Measurements from ENCODE around the gene REXO4.
"Not testable (repeated sequence)": the region's sequence is repeated elsewhere in the genome, so short reads cannot be mapped to it uniquely, and the experiment has no call there.

Gene REXO4

GRCh38 chr9:133452562-133452961 is 34.8 kb upstream of the REXO4 start:
- intact Hi-C loops (cut with DNase I): no loop called here
- no peak for DNase-seq

GRCh38 chr9:133451865-133452264 is 34.1 kb upstream of the REXO4 start:
- intact Hi-C loops (cut with DNase I); DNase-seq: not testable (repeated sequence)

DNA sequence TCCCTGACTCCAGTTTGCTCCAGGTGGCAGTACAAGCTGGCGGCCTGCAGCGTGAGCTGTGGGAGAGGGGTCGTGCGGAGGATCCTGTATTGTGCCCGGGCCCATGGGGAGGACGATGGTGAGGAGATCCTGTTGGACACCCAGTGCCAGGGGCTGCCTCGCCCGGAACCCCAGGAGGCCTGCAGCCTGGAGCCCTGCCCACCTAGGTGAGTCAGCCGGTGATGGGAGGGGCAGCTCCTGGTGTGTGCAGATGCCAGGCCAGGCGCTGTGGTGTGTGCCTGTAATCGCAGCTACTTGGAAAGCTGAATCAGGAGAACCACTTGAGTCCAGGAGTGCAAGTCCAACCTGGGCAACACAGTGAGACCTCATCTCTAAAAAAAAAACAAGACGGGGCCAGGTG is 31.9 kb upstream of the REXO4 start:
- DNase-seq: peak in 1 of 10 donors; percentile 78
- intact Hi-C loops (cut with DNase I): no loop called here

GRCh38 chr9:133448487-133448972 is 30.7 kb upstream of the REXO4 start:
- intact Hi-C loops (cut with DNase I): no loop called here
- DNase-seq: peak in 1 of 10 donors; percentile 83

DNA sequence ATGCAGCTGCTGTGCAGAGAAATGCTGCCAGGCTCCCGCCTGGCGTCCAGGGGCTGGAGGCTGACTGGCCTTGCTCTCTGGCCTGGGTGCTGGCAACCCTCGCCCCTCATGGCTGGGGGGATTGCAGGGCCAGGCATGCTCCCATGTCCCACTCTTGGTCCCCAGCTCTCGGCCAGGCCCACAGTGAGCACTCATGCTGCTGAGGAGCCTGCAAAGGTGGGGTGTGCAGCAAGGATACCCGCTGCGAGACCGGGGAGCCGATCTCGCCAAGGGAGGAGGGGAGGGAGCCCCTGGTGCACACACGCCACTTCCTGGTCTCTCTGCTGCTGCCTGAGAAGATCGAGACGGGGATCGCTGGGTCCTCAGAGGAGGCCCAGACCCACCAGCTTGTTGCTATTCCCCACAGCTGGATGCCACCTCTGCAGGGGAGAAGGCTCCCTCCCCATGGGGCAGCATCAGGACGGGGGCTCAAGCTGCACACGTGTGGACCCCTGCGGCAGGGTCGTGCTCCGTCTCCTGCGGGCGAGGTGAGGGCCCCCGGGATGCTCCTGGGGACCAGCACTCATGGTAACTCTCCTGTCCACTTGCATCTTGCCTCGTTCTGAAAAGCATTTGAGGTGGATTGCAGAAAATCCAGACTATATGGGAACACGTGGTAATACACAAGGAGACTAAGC is 27.6 kb upstream of the REXO4 start:
- DNase-seq: peak in 1 of 10 donors; percentile 71
- intact Hi-C loops (cut with DNase I): no loop called here

DNA sequence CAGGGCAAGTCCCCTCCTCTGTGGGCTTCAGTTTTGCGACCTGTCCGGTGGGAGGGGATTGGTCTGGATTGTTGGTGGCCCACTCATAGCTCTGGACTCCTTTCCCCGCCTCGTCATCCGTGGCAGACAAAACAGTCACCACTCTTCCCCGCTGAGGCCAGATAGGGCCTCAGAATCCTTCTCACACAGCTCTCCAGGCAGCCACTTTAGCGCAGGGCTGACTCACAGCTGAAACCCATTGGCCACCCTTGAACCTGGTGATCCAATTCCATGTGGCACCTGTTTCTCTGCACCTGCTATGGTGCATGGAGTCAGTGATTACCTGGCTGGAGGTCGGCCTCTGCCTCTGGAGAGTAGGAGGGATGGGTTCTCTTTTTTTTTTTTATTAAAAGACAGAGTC is 26.2 kb upstream of the REXO4 start:
- intact Hi-C loops (cut with DNase I): no loop called here
- no peak for DNase-seq

DNA sequence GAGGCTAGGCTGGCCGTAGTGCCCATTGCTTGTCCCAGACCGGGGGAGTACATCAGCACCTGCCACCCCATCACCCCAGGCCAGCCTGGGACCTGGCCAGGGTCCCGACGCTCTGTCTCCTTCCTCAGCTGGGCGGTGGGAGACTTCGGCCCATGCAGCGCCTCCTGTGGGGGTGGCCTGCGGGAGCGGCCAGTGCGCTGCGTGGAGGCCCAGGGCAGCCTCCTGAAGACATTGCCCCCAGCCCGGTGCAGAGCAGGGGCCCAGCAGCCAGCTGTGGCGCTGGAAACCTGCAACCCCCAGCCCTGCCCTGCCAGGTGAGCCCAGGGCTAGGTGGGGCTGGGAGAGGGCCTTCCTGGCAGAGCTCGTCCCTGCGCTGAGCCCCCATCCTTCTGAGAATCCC is 25.4 kb upstream of the REXO4 start:
- intact Hi-C loops (cut with DNase I): no loop called here
- no peak for DNase-seq

DNA sequence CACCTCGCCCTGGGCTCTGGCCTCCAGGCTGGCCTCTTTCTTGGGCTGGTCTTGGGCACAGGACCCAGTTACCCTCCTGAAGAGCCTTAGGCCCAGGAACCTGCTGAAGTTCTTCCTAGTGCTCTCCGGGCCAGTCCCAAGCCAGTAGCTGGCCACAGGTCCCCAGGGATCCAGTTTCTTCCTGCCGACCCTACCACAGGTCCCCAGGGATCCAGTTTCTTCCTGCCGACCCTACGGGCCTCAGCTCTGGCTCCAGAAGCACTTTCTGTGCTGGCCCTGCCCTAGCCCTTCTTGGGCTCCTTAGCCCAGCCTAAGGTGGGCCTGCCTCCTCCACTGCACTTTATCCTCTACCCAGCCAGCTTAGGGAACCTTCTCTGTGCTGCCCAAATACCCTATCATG is 23.8 kb upstream of the REXO4 start:
- DNase-seq: no peak
- intact Hi-C loops (cut with DNase I): no loop called here

DNA sequence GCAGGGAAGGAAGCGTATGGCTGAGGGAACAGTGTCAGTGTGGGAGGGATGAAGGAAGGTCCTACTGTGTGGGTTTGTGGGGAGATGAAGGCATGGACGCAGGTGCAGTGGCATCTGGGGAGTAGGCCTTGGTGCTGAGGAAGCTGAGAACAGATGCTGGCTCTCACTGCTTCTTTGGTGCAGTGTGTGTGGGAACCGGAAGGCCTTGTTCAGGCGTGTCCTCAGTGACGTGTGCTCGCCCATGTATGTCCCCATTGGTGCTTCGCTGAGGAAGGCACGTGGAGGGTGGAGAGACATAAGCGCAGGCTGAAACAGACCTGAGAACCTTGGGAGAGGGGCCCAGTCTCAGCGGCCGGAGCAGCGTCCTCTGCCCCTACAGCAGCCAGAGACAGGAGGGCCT is 23.1 kb upstream of the REXO4 start:
- intact Hi-C loops (cut with DNase I): no loop called here
- peak in 1 of 10 donors; percentile 51 for DNase-seq

DNA sequence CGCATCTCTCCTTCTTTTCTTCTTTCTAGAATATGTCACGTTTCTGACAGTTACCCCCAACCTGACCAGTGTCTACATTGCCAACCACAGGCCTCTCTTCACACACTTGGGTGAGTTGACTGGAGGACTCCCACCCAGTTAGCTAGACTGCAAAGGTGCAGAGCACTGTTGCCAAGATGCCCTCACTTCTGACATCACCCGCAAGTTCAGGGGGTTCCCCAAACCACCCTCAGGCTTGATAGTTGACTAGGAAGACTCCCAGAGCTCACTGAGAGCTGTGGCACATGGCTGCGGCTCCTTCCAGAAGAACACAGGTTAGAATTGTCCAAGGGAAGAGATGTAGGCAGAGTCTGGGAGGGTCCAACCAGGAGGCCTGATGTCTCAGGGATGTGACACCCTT is 21.5 kb upstream of the REXO4 start:
- intact Hi-C loops (cut with DNase I): no loop called here
- DNase-seq: no peak

- DNase-seq: no peak
- intact Hi-C loops (cut with DNase I): no loop called here
Observed at GRCh38 chr9:133437753-133438531, 20.1 kb upstream of the REXO4 start.

DNA sequence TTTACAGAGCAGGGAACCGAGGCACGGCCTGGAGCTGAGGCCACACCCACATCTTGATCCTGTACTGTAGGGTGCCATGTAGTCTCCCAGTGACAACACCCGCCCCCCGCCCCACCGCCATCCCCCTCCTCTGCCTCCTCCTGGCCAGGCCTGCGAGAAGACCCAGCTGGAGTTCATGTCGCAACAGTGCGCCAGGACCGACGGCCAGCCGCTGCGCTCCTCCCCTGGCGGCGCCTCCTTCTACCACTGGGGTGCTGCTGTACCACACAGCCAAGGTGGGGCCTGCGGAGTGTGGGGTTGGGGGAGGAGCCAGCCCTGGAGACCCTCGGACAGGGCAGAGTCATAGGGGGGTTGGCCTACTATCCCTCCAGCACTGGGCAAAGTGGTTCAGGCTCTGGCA is 18.9 kb upstream of the REXO4 start:
- no peak for DNase-seq
- intact Hi-C loops (cut with DNase I): no loop called here

GRCh38 chr9:133433351-133433843 is 15.6 kb upstream of the REXO4 start:
- intact Hi-C loops (cut with DNase I): no loop called here
- no peak for DNase-seq

DNA sequence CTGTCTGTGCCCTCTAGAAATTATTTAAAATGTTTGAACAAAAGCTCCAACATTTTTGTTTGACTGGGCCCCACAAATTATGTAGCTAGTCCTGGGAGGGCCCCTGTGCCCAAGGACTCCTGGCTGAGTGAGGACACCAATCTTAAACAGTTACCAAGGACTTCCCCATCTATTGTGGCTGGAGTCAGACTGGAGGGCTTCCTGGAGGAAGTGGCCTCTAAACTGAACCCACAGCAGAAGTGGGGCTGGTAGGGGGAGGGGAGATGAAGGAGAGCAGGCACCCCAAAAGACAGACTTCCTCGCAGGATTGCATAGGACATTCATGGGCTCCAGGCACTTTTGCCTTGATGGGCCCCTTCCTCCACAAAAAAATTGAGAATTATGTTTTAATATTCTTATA is 12.4 kb upstream of the REXO4 start:
- DNase-seq: no peak
- intact Hi-C loops (cut with DNase I): no loop called here

- intact Hi-C loops (cut with DNase I): no loop called here
- no peak for DNase-seq
Observed at GRCh38 chr9:133429641-133430161, 11.9 kb upstream of the REXO4 start.

- DNase-seq: no peak
- intact Hi-C loops (cut with DNase I): no loop called here
Observed at GRCh38 chr9:133429214-133429613, 11.4 kb upstream of the REXO4 start.

DNA sequence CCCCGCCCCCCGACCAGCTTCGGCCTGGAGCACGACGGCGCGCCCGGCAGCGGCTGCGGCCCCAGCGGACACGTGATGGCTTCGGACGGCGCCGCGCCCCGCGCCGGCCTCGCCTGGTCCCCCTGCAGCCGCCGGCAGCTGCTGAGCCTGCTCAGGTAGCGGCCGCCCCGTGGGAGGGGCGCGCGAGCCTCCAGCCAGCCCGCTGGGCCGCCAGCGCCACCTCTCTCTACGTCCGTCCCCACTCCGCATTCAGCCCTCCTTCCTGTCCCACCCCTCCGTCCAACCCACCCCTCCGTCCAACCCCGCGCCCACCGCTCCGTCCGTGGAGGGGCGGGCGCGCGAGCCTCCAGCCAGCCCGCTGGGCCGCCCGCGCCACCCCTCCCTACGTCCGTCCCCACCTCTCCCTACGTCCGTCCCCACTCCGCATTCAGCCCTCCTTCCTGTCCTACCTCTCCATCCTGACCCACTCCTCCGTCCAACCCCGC is 10.8 kb upstream of the REXO4 start:
- DNase-seq: no peak
- intact Hi-C loops (cut with DNase I): no loop called here

DNA sequence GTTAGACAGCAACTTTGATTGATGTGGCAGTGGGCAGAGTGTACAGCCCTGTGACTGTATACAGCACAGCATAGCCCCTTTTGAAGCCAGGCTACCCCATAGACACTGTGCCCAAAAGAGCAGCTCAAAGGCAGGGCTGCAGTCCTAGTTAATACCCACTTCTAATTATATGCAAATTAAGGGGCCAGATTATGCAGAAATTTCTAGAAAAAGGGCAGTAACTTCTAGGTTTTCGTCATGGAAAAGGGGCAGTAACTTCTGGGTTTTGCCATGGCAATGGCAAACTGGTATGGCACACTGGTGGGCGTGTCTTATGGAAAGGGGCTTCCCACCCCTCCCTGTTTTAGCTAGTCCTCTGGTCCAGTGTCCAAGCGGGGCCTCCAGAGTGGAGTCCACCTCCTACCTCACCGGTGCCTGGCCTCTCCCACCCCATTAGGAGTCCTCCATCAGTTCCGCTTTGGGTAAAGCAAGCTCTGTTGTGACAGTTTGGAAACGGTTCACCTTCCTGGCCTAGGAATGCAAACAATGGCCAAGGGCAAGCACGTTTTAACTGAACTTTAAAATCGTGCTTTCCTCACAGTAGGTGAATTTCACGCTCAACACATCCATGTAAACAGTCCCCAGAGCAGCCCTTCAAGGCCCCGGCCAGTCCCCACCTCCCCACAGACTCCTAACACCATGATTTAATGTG is 10.0 kb upstream of the REXO4 start:
- DNase-seq: no peak
- intact Hi-C loops (cut with DNase I): no loop called here

GRCh38 chr9:133426011-133426410 is 8.2 kb upstream of the REXO4 start:
- intact Hi-C loops (cut with DNase I): no loop called here

GRCh38 chr9:133425049-133425632 is 7.3 kb upstream of the REXO4 start:
- intact Hi-C loops (cut with DNase I): no loop called here
- DNase-seq: no peak

More at GRCh38 chr9:133426011-133426410, 8.2 kb upstream of the REXO4 start:
- no peak for DNase-seq

Data from posterior cingulate gyrus (tissue), 11 donors.